Thymus (tissue), 11 donors: Measurements from ENCODE around the gene RETN. TPM values are rescaled to one million over a fixed set of nuclear protein-coding genes. Genes with fewer than 3 reads are reported as not detected.

ENCODE experiments used
- DNase-seq, 9 donors: peaks; one replicate each; pipeline ENCODE4 v3.0.0-alpha.2; 2013; ENCODE audit warnings: low spot score in 9 of 9, low read depth in 6 of 9, missing footprints in 1 of 9
- H3K27ac ChIP-seq, 2 donors: one replicate each; pipeline ENCODE4 v1.5.1; 2013; ENCODE audit warnings: control low read depth in 1 of 2, low read depth in 1 of 2, low read length in 1 of 2, mild to moderate bottlenecking in 1 of 2, moderate library complexity in 1 of 2
- H3K27me3 ChIP-seq, 2 donors: one replicate each; pipeline ENCODE4 v1.5.1; 2013; ENCODE audit warnings: low read length in 1 of 2; ENCODE audit not compliant: control insufficient read depth in 2 of 2, insufficient read depth in 1 of 2
- H3K36me3 ChIP-seq, 2 donors: one replicate each; pipeline ENCODE4 v1.5.1; 2013; ENCODE audit warnings: low read length in 1 of 2, mild to moderate bottlenecking in 1 of 2, moderate library complexity in 1 of 2; ENCODE audit not compliant: control insufficient read depth in 2 of 2, insufficient read depth in 2 of 2
- H3K4me1 ChIP-seq, 2 donors: one replicate each; pipeline ENCODE4 v1.5.1; 2013; ENCODE audit warnings: low read length in 2 of 2; ENCODE audit not compliant: control insufficient read depth in 2 of 2, insufficient read depth in 2 of 2
- H3K4me3 ChIP-seq, 2 donors: one replicate each; pipeline ENCODE4 v1.5.1; 2013; ENCODE audit warnings: low read length in 2 of 2, control low read depth in 1 of 2, mild to moderate bottlenecking in 1 of 2
- H3K9me3 ChIP-seq, 2 donors: one replicate each; pipeline ENCODE4 v1.5.1; 2013; ENCODE audit warnings: low read length in 1 of 2, mild to moderate bottlenecking in 1 of 2; ENCODE audit not compliant: control insufficient read depth in 2 of 2, insufficient read depth in 1 of 2
- WGBS: extraction: QIAGEN DNeasy Blood & Tissue Kit; methylation state at CpG from one replicate; pipeline ENCODE4 v1.1.7; 2013; 5-methylcytosine and 5-hydroxymethylcytosine counted together
- polyA plus RNA-seq: library from polyadenylated mRNA; stranded (reverse); fragments of 200-250 nt; gene quantifications from one replicate; pipeline ENCODE4 v1.2.3, GENCODE V29; 2013
- total RNA-seq: library from RNA; stranded (reverse); fragments of 120-200 nt; gene quantifications from one replicate; pipeline ENCODE4 v1.2.4, GENCODE V29; 2013
- donor health status: healthy.

The RETN gene
- total and polyA plus RNA-seq, 2 donors = 9.5 to 33.1 TPM

DNA sequence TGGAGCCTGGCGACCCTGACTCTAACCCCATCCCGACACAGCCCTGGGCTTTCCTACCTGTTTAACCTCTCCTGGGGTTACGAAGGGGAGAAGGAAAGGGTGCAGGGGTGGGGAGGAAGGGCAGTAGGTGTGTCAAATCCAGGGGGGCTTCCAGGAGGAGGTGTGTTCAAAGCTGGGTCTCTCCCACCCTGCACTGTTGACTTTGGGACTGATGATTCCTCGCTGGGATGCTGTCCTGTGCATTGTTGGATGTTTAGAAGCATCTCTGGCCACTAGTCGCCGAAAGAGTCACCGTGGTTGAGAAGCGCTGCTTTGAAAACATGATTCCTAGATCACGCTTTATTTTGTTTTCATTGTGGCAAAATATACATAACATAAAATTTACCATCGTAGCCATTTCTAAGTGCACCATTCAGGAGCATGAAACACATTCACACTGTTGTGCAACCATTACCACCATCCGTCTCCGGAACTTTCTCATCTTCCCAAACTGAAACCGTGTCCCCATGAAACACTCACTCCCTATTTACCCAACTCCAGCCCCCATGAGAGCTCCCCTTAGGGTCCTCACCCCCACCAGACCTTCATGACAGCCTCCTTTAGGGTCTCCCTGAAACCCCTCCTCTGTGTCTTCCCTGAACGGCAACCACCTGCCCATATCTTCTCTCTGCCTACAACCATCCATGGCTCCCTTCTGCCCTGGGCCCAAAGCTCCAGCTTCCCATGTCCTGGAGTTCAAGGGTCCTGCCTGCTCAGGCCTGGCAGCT, 37.5 kb downstream of the RETN start:
- no peak overlapping the region for H3K4me3 ChIP-seq
- no peak overlapping the region for H3K27ac ChIP-seq
- no peaks in the 10 kb centered on the region for H3K36me3 ChIP-seq
- H3K4me1 ChIP-seq = no peaks in the 10 kb centered on the region
- DNase-seq = no peak
- WGBS = 90% methylated on average over 14 of the region's 14 CpGs
- no peaks in the 10 kb centered on the region for H3K9me3 ChIP-seq
- peaks cover 0 to 6% of the 10 kb centered on the region in 2 donors for H3K27me3 ChIP-seq

DNA sequence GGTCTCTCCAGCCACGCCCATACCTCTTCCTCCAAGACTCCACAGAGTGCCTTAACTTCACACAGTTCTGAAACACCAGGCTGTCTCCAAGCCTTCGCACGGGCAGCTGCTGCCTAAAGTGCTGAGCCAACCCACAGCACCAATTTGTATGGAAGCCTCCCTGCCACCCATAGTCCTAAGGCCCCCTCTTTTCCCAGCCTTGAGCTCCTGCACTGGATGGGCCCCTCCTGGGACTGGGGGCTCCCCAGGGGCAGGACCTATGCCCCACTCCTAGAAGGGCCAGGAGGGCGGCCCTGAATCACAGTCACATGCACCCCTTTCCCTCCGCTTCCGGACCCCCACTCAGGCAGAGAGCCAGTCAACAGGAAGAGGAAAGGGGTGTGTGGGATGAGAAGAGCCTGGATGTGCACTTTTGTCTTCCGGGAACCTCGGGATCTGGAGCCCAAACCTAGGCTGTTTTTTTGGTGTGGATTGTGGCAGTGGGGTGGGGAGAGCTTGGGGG, 38.2 kb downstream of the RETN start:
- Histone ChIP-seq H3K4me1 (no peaks in the 10 kb centered on the region), H3K27me3 (peaks cover 0 to 6% of the 10 kb centered on the region in 2 donors)
- WGBS = 81% methylated on average over 8 of the region's 8 CpGs

DNA sequence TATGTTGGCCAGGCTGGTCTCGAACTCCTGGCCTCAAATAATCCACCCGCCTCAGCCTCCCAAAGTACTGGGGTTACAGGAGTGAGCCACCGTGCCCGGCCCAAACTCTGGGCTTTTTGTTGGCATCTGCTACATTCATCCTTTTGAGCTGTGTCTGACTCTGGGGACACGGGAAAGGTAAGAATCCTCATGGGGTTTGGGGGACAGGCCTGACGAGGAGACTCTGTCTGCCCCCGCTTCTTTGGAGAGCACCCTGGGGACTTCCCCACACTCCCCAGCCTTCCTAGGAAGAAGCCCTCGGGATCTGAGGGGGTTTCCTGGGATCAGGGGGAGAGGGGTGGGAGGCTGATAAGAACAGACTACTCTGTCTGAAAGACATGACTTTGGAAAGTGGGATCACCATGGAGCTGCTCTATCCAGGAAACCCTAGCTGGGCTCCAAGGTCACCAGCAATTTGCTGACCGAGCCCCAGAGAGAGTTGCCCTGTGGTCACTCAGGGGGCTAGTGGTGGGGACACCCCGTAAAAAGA, 41.1 kb downstream of the RETN start:
- no peaks in the 10 kb centered on the region for H3K27me3 ChIP-seq
- H3K4me1 ChIP-seq = no peaks in the 10 kb centered on the region
- 91% methylated on average over 10 of the region's 10 CpGs for WGBS
- no peaks in the 10 kb centered on the region for H3K9me3 ChIP-seq
- no peak overlapping the region for H3K4me3 ChIP-seq
- H3K36me3 ChIP-seq = no peaks in the 10 kb centered on the region
- no peak overlapping the region for H3K27ac ChIP-seq
- DNase-seq = no peak

More for the DNA sequence above, 38.2 kb downstream of the RETN start:
- H3K36me3 ChIP-seq = no peaks in the 10 kb centered on the region
- no peaks in the 10 kb centered on the region for H3K9me3 ChIP-seq
- no peak overlapping the region for H3K27ac ChIP-seq
- no peak for DNase-seq
- H3K4me3 ChIP-seq = no peak overlapping the region

DNA sequence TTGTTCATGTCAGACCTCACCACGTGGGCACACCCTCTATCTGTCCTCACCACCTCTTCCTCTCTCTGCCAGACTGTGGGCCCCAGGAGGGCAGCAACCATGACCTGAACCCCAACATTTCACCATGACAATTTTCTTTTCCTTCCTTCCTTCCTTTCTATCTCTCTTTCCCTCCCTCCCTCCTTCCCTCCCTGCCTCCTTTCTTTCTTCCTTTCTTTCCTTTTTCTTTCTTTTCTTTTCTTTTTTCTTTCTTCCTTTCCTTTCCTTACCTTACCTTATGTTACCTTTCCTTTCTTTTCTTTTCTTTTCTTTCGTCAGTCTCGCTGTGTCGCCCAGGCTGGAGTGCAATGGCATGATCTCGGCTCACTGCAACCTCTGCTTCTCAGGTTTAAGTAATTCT, 41.8 kb downstream of the RETN start:
- Histone ChIP-seq H3K4me1 (no peaks in the 10 kb centered on the region), H3K27ac (no peak overlapping the region), H3K4me3 (no peak overlapping the region), H3K36me3 (no peaks in the 10 kb centered on the region), H3K9me3 (no peaks in the 10 kb centered on the region), H3K27me3 (no peaks in the 10 kb centered on the region)
- no peak for DNase-seq
- WGBS = 81% methylated on average over 5 of the region's 5 CpGs

DNA sequence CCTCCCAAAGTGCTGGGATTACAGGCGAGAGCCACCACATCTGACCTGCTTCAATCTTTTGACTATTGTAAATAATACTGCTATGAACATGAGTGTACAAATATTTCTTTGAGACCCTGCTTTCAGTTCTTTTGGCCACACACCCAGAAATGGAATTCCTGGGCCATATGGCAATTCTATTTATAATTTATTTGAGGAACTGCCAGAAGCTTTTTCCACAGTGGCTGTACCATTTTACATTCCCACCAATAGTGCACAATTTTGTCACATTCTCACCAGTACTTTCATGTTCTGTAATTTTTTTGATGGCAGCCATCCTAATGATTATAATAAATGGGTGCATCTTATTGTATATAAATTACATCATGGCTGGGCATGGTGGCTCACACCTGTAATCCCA, 46.8 kb downstream of the RETN start:
- H3K9me3 ChIP-seq = no peaks in the 10 kb centered on the region
- H3K27ac ChIP-seq = no peak overlapping the region
- H3K36me3 ChIP-seq = no peaks in the 10 kb centered on the region
- H3K4me3 ChIP-seq = no peak overlapping the region
- H3K27me3 ChIP-seq = peaks cover 0 to 3% of the 10 kb centered on the region in 2 donors
- H3K4me1 ChIP-seq = no peaks in the 10 kb centered on the region
- 100% methylated on average over 1 of the region's 1 CpG for WGBS
- DNase-seq = no peak

- H3K27ac ChIP-seq = no peak overlapping the region
- H3K36me3 ChIP-seq = no peaks in the 10 kb centered on the region
- no peak overlapping the region for H3K4me3 ChIP-seq
- H3K9me3 ChIP-seq = no peaks in the 10 kb centered on the region
- DNase-seq = no peak
- 95% methylated on average over 1 of the region's 1 CpG for WGBS
- no peaks in the 10 kb centered on the region for H3K4me1 ChIP-seq
- H3K27me3 ChIP-seq = peaks cover 0 to 3% of the 10 kb centered on the region in 2 donors
These were observed 47.9 kb downstream of the RETN start for GRCh38 chr19:7716762-7717161.

DNA sequence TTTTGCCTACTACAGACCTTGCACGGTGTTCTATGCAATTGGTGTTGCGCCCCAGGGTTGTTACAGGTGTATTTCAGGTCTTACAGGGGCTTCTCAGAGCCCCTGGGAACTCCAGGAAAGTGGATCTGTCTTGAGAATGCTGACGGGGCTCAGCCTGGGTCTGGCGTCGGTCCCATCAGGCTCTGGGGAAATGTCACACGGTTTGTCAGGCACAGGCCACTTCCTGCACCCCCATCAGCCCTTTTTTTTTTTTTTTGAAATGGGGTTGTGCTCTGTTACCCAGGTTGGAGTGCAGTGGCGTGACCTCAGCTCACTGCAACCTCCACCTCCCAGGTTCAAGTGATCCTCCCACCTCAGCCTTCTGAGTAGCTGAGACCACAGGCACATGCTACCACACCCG, 49.8 kb downstream of the RETN start:
- H3K9me3 ChIP-seq = no peaks in the 10 kb centered on the region
- no peak overlapping the region for H3K27ac ChIP-seq
- peaks cover 0 to 3% of the 10 kb centered on the region in 2 donors for H3K27me3 ChIP-seq
- WGBS = 36% methylated on average over 8 of the region's 8 CpGs
- no peak overlapping the region for H3K4me3 ChIP-seq
- no peaks in the 10 kb centered on the region for H3K36me3 ChIP-seq
- no peak for DNase-seq
- H3K4me1 ChIP-seq = no peaks in the 10 kb centered on the region

Other genes with a start within 250 kb of the RETN start
- 3.3 TPM for gene PEX11G, start 180.0 kb upstream of the RETN start, total RNA-seq
- 4.8 TPM for gene PEX11G, start 180.0 kb upstream of the RETN start, polyA plus RNA-seq
- 7.1 TPM for gene ZNF358, start 152.9 kb upstream of the RETN start, total RNA-seq
- gene ZNF358, start 152.9 kb upstream of the RETN start, polyA plus RNA-seq = 23.5 TPM
- gene MCOLN1, start 146.4 kb upstream of the RETN start, total RNA-seq = 2.8 TPM
- gene MCOLN1, start 146.4 kb upstream of the RETN start, polyA plus RNA-seq = 41.0 TPM
- gene PNPLA6, start 133.3 kb upstream of the RETN start, total RNA-seq = 17.3 TPM
- 75.3 TPM for gene PNPLA6, start 133.3 kb upstream of the RETN start, polyA plus RNA-seq
- gene CAMSAP3, start 73.2 kb upstream of the RETN start, total RNA-seq = 1.3 TPM
- 2.5 TPM for gene CAMSAP3, start 73.2 kb upstream of the RETN start, polyA plus RNA-seq
- 29.2 TPM for gene XAB2, start 39.5 kb upstream of the RETN start, total RNA-seq
- gene XAB2, start 39.5 kb upstream of the RETN start, polyA plus RNA-seq = 60.6 TPM
- gene PET100, start 39.3 kb upstream of the RETN start, total RNA-seq = 143 TPM
- gene PET100, start 39.3 kb upstream of the RETN start, polyA plus RNA-seq = 216 TPM
- gene PCP2, start 35.3 kb upstream of the RETN start, total RNA-seq = 1.9 TPM
- 9.4 TPM for gene PCP2, start 35.3 kb upstream of the RETN start, polyA plus RNA-seq
- gene STXBP2, start 31.9 kb upstream of the RETN start, total RNA-seq = 45.3 TPM
- gene STXBP2, start 31.9 kb upstream of the RETN start, polyA plus RNA-seq = 140 TPM
- gene MCEMP1, start 8.0 kb downstream of the RETN start, total RNA-seq = 0.28 TPM
- 1.6 TPM for gene MCEMP1, start 8.0 kb downstream of the RETN start, polyA plus RNA-seq
- 108 TPM for gene TRAPPC5, start 11.8 kb downstream of the RETN start, total RNA-seq
- gene TRAPPC5, start 11.8 kb downstream of the RETN start, polyA plus RNA-seq = 59.5 TPM
- 3.1 TPM for gene FCER2, start 33.1 kb downstream of the RETN start, total RNA-seq
- 14.4 TPM for gene FCER2, start 33.1 kb downstream of the RETN start, polyA plus RNA-seq
- gene CLEC4G, start 63.1 kb downstream of the RETN start, total RNA-seq = 0.52 TPM
- gene CLEC4G, start 63.1 kb downstream of the RETN start, polyA plus RNA-seq = 3.2 TPM
- 3.4 TPM for gene CD209, start 78.5 kb downstream of the RETN start, total RNA-seq
- 8.5 TPM for gene CD209, start 78.5 kb downstream of the RETN start, polyA plus RNA-seq
- 0.19 TPM for gene CLEC4M, start 94.2 kb downstream of the RETN start, total RNA-seq
- gene CLEC4M, start 94.2 kb downstream of the RETN start, polyA plus RNA-seq = 0.50 TPM
- 4.9 TPM for gene EVI5L, start 161.2 kb downstream of the RETN start, total RNA-seq
- 7.6 TPM for gene EVI5L, start 161.2 kb downstream of the RETN start, polyA plus RNA-seq
- gene PRR36, start 205.3 kb downstream of the RETN start, total RNA-seq = 0.09 TPM
- 0.16 TPM for gene PRR36, start 205.3 kb downstream of the RETN start, polyA plus RNA-seq
- 0.05 TPM for gene LRRC8E, start 219.5 kb downstream of the RETN start, total RNA-seq
- gene LRRC8E, start 219.5 kb downstream of the RETN start, polyA plus RNA-seq = 0.27 TPM
- 8.0 TPM for gene MAP2K7, start 234.8 kb downstream of the RETN start, total RNA-seq
- gene MAP2K7, start 234.8 kb downstream of the RETN start, polyA plus RNA-seq = 45.4 TPM
- 0.19 TPM for gene TGFBR3L, start 245.8 kb downstream of the RETN start, total RNA-seq
- gene TGFBR3L, start 245.8 kb downstream of the RETN start, polyA plus RNA-seq = 0.05 TPM